Spleen (tissue), 7 donors: ENCODE results near the gene TMEM52B.

Source experiments
- POLR2AphosphoS5 ChIP-seq, 3 donors: sonication (generic); formaldehyde crosslinking; IDR thresholded peaks; one replicate each; pipeline ENCODE4 v1.5.1; 2017; ENCODE audit warnings: antibody characterized with exemption in 3 of 3
- TF ChIP-seq, protein P1 (sequence below), 11 experiments: fragments of 200-600 bp in 7 of 11; fragments of 450-650 bp in 4 of 11; sonication (generic) in 4 of 11; IDR thresholded peaks in 8 of 11; conservative IDR thresholded peaks in 3 of 11; 1 replicate in 7 of 11; 2 replicates in 4 of 11; pipeline versions ENCODE4 v1.4.0 to v1.8.0; 2016 to 2021; ENCODE audit warnings: antibody characterized with exemption in 11 of 11, inconsistent platforms in 4 of 11, mild to moderate bottlenecking in 1 of 11
- donor health status: DM: no; HTN: no; CAD: no; lungs with moderate emphysema.
- donor health status: DM: no; HTN: no; CAD: no.
- donor health status: DM: no; HTN: no; CAD: no.

DNA sequence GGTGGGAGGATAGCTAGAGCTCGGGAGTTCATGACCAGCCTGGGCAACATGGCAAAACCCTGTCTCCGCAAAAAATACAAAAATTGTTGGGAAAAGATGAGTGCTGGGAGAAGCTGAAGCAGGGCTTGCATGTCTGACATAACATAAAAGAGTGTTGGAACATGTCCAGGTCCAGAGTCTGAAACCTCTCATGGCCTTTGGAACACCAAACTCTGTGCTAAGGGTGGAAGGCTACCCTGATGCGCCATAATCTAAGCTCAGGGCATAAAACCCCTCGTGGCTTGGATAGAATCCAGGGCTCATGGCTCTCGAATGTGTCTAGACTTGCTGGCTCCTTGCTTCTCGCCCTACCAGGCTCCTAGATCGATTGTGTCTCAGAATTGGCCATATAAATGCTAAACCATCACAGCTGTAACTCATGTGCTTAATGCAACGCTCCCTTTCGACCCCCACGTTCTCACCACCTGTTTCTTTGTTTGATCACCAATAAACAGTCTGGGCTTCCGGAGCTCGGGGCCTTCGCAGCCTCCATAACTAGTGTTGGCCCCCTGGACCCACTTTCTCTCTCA lies 42.1 kb upstream of the TMEM52B start:
- TF ChIP-seq, protein P1, sequence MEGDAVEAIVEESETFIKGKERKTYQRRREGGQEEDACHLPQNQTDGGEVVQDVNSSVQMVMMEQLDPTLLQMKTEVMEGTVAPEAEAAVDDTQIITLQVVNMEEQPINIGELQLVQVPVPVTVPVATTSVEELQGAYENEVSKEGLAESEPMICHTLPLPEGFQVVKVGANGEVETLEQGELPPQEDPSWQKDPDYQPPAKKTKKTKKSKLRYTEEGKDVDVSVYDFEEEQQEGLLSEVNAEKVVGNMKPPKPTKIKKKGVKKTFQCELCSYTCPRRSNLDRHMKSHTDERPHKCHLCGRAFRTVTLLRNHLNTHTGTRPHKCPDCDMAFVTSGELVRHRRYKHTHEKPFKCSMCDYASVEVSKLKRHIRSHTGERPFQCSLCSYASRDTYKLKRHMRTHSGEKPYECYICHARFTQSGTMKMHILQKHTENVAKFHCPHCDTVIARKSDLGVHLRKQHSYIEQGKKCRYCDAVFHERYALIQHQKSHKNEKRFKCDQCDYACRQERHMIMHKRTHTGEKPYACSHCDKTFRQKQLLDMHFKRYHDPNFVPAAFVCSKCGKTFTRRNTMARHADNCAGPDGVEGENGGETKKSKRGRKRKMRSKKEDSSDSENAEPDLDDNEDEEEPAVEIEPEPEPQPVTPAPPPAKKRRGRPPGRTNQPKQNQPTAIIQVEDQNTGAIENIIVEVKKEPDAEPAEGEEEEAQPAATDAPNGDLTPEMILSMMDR (IDR thresholded peaks at IDR 0.05 in 8 of 11, conservative IDR thresholded peaks at IDR 0.05 in 3 of 11): no peak
- no peak for TF ChIP-seq POLR2AphosphoS5 (IDR thresholded peaks at IDR 0.05)
